Glutamatergic neuron (in vitro differentiated cells): ENCODE measurements around the gene FAM163B. TPM values are rescaled to one million over a fixed set of nuclear protein-coding genes. Genes with fewer than 3 reads are reported as not detected.

Experiments used
- DNase-seq: peaks from one replicate; pipeline ENCODE4 v3.0.0; 2022
- H3K27ac Mint-ChIP-seq: one replicate; pipeline ENCODE4 v1.8.0; 2020; ENCODE audit warnings: mild to moderate bottlenecking, mixed read lengths, inconsistent platforms; ENCODE audit not compliant: unreplicated experiment
- H3K27me3 Mint-ChIP-seq: one replicate; pipeline ENCODE4 v1.8.0; 2020; ENCODE audit warnings: mild to moderate bottlenecking, moderate library complexity, mixed read lengths, inconsistent platforms; ENCODE audit not compliant: unreplicated experiment
- H3K36me3 Mint-ChIP-seq: one replicate; pipeline ENCODE4 v1.8.0; 2020; ENCODE audit warnings: mild to moderate bottlenecking, mixed read lengths, inconsistent platforms; ENCODE audit not compliant: unreplicated experiment
- H3K4me1 Mint-ChIP-seq: one replicate; pipeline ENCODE4 v1.8.0; 2020; ENCODE audit warnings: mild to moderate bottlenecking, low read depth, mixed read lengths, inconsistent platforms; ENCODE audit not compliant: unreplicated experiment
- H3K4me3 Mint-ChIP-seq: one replicate; pipeline ENCODE4 v1.8.0; 2020; ENCODE audit warnings: mild to moderate bottlenecking, mixed read lengths, inconsistent platforms; ENCODE audit not compliant: unreplicated experiment
- H3K9me3 Mint-ChIP-seq: one replicate; pipeline ENCODE4 v1.8.0; 2020; ENCODE audit warnings: mild to moderate bottlenecking, moderate library complexity, mixed read lengths, inconsistent platforms; ENCODE audit not compliant: unreplicated experiment
- CTCF ChIP-seq: fragments of 200-600 bp; sonication (generic); IDR thresholded peaks from one replicate; pipeline ENCODE4 v1.5.0; 2021; ENCODE audit not compliant: partially characterized antibody, unreplicated experiment
- total RNA-seq: library from RNA; stranded (reverse); fragmentation: NEBNext Ultra II Directional; extraction: Animal tissue kit (Norgen Biotek cat#: 25700); gene quantifications from one replicate; pipeline ENCODE4 v1.2.1, GENCODE V29; 2021; ENCODE audit not compliant: unreplicated experiment

The FAM163B gene
- total RNA-seq, 1 donor from 2014 or later = 0.51 TPM

GRCh38 chr9:133551446-133551845, 57.7 kb downstream of the FAM163B start:
- H3K27me3 Mint-ChIP-seq = peaks cover 12% of the 10 kb centered on the region
- H3K27ac Mint-ChIP-seq = no peak overlapping the region
- no peaks in the 10 kb centered on the region for H3K4me1 Mint-ChIP-seq
- TF ChIP-seq CTCF = no peak
- H3K36me3 Mint-ChIP-seq = no peaks in the 10 kb centered on the region
- H3K4me3 Mint-ChIP-seq = no peak overlapping the region
- peaks cover 2% of the 10 kb centered on the region for H3K9me3 Mint-ChIP-seq
- DNase-seq = no peak

- no peaks in the 10 kb centered on the region for H3K36me3 Mint-ChIP-seq
- no peak overlapping the region for H3K27ac Mint-ChIP-seq
- H3K4me3 Mint-ChIP-seq = no peak overlapping the region
- no peaks in the 10 kb centered on the region for H3K4me1 Mint-ChIP-seq
- peaks cover 8% of the 10 kb centered on the region for H3K27me3 Mint-ChIP-seq
- no peak for DNase-seq
- no peak for TF ChIP-seq CTCF
- H3K9me3 Mint-ChIP-seq = no peaks in the 10 kb centered on the region
Observed at GRCh38 chr9:133547116-133547515, 62.1 kb downstream of the FAM163B start.

- Mint-ChIP-seq H3K36me3 (no peaks in the 10 kb centered on the region), H3K4me1 (no peaks in the 10 kb centered on the region), H3K4me3 (no peak overlapping the region), H3K9me3 (no peaks in the 10 kb centered on the region), H3K27me3 (peaks cover 8% of the 10 kb centered on the region), H3K27ac (no peak overlapping the region)
- DNase-seq = no peak
- TF ChIP-seq CTCF = no peak
Observed at GRCh38 chr9:133546287-133546680, 62.9 kb downstream of the FAM163B start.

GRCh38 chr9:133545494-133546286, 63.5 kb downstream of the FAM163B start:
- no peaks in the 10 kb centered on the region for H3K36me3 Mint-ChIP-seq
- H3K9me3 Mint-ChIP-seq = no peaks in the 10 kb centered on the region
- no peak overlapping the region for H3K4me3 Mint-ChIP-seq
- no peaks in the 10 kb centered on the region for H3K4me1 Mint-ChIP-seq
- no peak for TF ChIP-seq CTCF
- H3K27ac Mint-ChIP-seq = no peak overlapping the region
- DNase-seq = no peak
- H3K27me3 Mint-ChIP-seq = peaks cover 5% of the 10 kb centered on the region

- Mint-ChIP-seq H3K9me3 (no peaks in the 10 kb centered on the region), H3K36me3 (no peaks in the 10 kb centered on the region), H3K27ac (no peak overlapping the region)
Observed at GRCh38 chr9:133543772-133544467, 65.3 kb downstream of the FAM163B start.

More at GRCh38 chr9:133543772-133544467, 65.3 kb downstream of the FAM163B start:
- TF ChIP-seq CTCF = no peak
- no peak for DNase-seq
- Mint-ChIP-seq H3K27me3 (peaks cover 8% of the 10 kb centered on the region), H3K4me1 (peaks cover 9% of the 10 kb centered on the region), H3K4me3 (no peak overlapping the region)
